Measurements from ENCODE around the gene SPATS1.
"Not testable (repeated sequence)": the region's sequence is repeated elsewhere in the genome, so short reads cannot be mapped to it uniquely, and the experiment has no call there.

The SPATS1 gene

DNA sequence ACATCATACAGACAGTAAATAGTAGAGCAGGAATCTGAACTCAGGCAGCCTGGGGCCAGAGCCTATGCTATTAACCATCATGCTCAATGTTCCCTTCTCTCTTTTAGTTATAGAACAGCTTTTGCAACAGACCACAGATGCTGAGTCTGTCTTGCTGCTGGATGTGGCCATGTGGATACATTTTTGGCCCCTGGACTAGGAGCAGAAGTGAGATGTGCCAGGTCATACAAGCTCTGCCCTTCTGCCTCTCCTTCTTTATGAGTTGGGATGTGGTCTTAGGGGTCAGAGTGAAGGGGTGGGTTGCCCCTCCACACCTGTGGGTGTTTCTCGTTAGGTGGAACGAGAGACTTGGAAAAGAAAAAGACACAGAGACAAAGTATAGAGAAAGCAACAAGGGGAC, 14.7 kb upstream of the SPATS1 start:
- Histone ChIP-seq H3K4me1 (ENCODE audit: control insufficient read depth in 2 of 2, insufficient read depth in 2 of 2, low read length in 2 of 2) (no peaks in the 10 kb centered on the region), H3K27ac (ENCODE audit: low read depth in 2 of 2, low read length in 2 of 2) (no peak overlapping the region), H3K9me3 (ENCODE audit: control insufficient read depth in 2 of 2, low read length in 2 of 2) (no peaks in the 10 kb centered on the region), H3K4me3 (ENCODE audit: low read length in 2 of 2) (no peak overlapping the region), H3K36me3 (ENCODE audit: control insufficient read depth in 2 of 2, insufficient read depth in 2 of 2, low read length in 2 of 2) (no peaks in the 10 kb centered on the region), H3K9ac (ENCODE audit: low read depth in 1 of 2, low read length in 2 of 2) (no peak overlapping the region), H3K27me3 (ENCODE audit: control insufficient read depth in 2 of 2, insufficient read depth in 2 of 2, low read length in 2 of 2) (peaks cover 3 to 13% of the 10 kb centered on the region in 2 donors)

DNA sequence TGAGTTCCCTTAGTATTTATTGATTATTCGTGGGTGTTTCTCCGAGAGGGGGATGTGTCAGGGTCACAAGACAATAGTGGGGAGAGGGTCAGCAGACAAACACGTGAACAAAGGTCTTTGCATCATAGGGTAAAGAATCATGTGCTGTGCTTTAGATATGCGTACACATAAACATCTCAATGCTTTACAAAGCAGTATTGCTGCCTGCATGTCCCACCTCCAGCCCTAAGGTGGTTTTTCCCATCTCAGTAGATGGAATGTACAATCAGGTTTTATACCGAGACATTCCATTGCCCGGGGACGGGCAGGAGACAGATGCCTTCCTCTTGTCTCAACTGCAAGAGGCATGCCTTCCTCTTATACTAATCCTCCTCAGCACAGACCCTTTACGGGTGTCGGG, 14.2 kb upstream of the SPATS1 start:
- H3K4me1 ChIP-seq (ENCODE audit: control insufficient read depth in 2 of 2, insufficient read depth in 2 of 2, low read length in 2 of 2); H3K9me3 ChIP-seq (ENCODE audit: control insufficient read depth in 2 of 2, low read length in 2 of 2); H3K9ac ChIP-seq (ENCODE audit: low read depth in 1 of 2, low read length in 2 of 2); H3K4me3 ChIP-seq (ENCODE audit: low read length in 2 of 2); H3K27ac ChIP-seq (ENCODE audit: low read depth in 2 of 2, low read length in 2 of 2); H3K36me3 ChIP-seq (ENCODE audit: control insufficient read depth in 2 of 2, insufficient read depth in 2 of 2, low read length in 2 of 2): not testable (repeated sequence)
- H3K27me3 ChIP-seq (ENCODE audit: control insufficient read depth in 2 of 2, insufficient read depth in 2 of 2, low read length in 2 of 2) = peaks cover 3 to 14% of the 10 kb centered on the region in 2 donors

DNA sequence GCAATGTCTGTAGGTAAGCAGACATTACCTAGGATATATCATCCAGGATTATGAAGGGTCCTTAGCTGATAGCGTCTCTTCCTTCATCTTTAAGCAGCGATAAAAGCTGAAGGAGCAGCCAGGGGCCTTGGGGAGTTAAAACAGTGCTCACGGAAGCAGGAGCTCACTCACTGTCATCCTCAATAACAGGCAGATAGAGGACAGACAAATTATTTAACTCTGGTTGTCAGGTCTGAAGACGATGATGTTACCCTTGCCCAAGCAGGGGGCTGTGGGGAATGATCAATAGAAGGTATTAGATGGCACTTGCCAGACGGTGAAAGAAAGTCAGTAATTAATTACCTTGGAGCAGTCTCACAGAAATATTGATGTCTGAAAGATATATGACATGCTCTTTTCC, 12.6 kb upstream of the SPATS1 start:
- Histone ChIP-seq H3K4me1 (ENCODE audit: control insufficient read depth in 2 of 2, insufficient read depth in 2 of 2, low read length in 2 of 2) (no peaks in the 10 kb centered on the region), H3K27ac (ENCODE audit: low read depth in 2 of 2, low read length in 2 of 2) (no peak overlapping the region), H3K9me3 (ENCODE audit: control insufficient read depth in 2 of 2, low read length in 2 of 2) (no peaks in the 10 kb centered on the region), H3K27me3 (ENCODE audit: control insufficient read depth in 2 of 2, insufficient read depth in 2 of 2, low read length in 2 of 2) (peaks cover 3 to 14% of the 10 kb centered on the region in 2 donors), H3K4me3 (ENCODE audit: low read length in 2 of 2) (no peak overlapping the region), H3K9ac (ENCODE audit: low read depth in 1 of 2, low read length in 2 of 2) (no peak overlapping the region), H3K36me3 (ENCODE audit: control insufficient read depth in 2 of 2, insufficient read depth in 2 of 2, low read length in 2 of 2) (no peaks in the 10 kb centered on the region)

DNA sequence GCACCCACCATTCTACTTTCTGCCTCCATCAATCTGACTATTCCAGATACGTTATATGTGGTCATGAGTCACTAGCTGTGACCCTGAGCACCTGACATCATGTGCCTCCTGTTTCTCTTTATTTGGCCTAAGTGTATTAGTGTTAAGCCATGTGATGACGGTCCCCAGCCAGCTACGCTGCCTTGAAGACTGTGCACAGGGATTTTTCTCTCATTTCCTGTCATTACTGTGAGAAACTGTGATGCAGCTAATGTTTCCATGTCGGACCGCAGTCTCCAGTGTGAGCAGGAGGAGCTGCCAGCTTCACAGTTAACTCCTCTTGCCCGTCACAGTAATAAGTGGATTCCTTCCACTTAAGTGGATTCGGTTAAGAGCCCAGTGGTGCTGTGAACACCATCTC, 9.9 kb upstream of the SPATS1 start:
- H3K9ac ChIP-seq (ENCODE audit: low read depth in 1 of 2, low read length in 2 of 2) = no peak overlapping the region
- H3K27me3 ChIP-seq (ENCODE audit: control insufficient read depth in 2 of 2, insufficient read depth in 2 of 2, low read length in 2 of 2) = peaks cover 4 to 13% of the 10 kb centered on the region in 2 donors
- no peaks in the 10 kb centered on the region for H3K9me3 ChIP-seq (ENCODE audit: control insufficient read depth in 2 of 2, low read length in 2 of 2)
- H3K4me3 ChIP-seq (ENCODE audit: low read length in 2 of 2) = no peak overlapping the region
- no peaks in the 10 kb centered on the region for H3K36me3 ChIP-seq (ENCODE audit: control insufficient read depth in 2 of 2, insufficient read depth in 2 of 2, low read length in 2 of 2)
- no peaks in the 10 kb centered on the region for H3K4me1 ChIP-seq (ENCODE audit: control insufficient read depth in 2 of 2, insufficient read depth in 2 of 2, low read length in 2 of 2)
- no peak overlapping the region for H3K27ac ChIP-seq (ENCODE audit: low read depth in 2 of 2, low read length in 2 of 2)

DNA sequence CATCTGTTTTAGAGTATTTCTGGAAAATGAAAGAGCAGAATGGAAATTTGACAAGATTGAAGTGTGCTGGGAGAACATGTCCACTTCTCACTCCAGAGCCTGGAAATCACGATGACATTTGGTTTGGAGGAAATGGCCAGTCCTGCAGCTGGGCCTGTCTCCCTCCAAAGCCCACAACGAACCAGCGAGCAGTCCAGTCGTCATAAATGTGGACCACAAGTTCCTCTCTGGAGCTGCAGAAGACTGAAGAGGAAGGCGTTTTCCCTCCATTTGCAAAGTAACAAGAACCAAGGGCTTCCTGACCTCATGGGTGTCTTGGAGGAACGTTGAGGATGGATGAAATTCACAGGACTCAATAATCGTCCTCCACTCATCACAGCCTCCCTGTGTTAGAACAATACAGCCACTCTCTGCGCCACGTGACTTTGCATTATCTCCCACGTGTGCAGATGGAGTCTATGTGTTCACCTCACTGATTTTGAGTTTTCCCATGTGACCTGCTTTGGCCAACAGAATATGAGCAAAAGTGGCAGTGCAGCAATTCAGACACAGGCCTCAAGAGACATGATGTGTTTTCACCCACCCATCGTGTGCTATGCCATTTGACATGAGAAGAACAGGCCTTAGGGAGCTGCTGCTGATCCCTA, 9.1 kb upstream of the SPATS1 start:
- peaks cover 9 to 10% of the 10 kb centered on the region in 2 donors for H3K27me3 ChIP-seq (ENCODE audit: control insufficient read depth in 2 of 2, insufficient read depth in 2 of 2, low read length in 2 of 2)
- H3K4me1 ChIP-seq (ENCODE audit: control insufficient read depth in 2 of 2, insufficient read depth in 2 of 2, low read length in 2 of 2) = no peaks in the 10 kb centered on the region
- no peak overlapping the region for H3K4me3 ChIP-seq (ENCODE audit: low read length in 2 of 2)
- H3K27ac ChIP-seq (ENCODE audit: low read depth in 2 of 2, low read length in 2 of 2) = no peak overlapping the region
- H3K36me3 ChIP-seq (ENCODE audit: control insufficient read depth in 2 of 2, insufficient read depth in 2 of 2, low read length in 2 of 2) = no peaks in the 10 kb centered on the region
- H3K9me3 ChIP-seq (ENCODE audit: control insufficient read depth in 2 of 2, low read length in 2 of 2) = no peaks in the 10 kb centered on the region
- H3K9ac ChIP-seq (ENCODE audit: low read depth in 1 of 2, low read length in 2 of 2) = no peak overlapping the region

DNA sequence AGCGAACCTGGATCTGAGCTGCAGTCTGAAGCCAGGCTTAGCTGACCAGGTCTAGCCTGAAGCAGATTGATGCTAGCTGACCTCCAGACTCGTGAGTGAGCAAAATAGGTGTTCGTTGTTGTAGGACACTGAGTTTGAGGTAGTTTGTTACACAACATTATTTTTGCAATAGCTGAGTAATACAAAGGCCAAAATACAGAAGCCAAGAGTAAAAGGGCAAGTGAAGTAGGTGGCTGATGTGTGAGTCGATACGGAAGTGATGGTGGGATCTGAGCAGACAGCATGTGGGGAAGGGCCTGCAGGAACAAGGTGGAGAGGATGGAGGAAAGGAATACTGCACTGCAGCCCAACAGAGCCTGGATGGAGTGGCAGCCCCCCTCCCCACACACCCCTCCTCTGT, 8.5 kb upstream of the SPATS1 start:
- Histone ChIP-seq H3K4me3 (ENCODE audit: low read length in 2 of 2) (no peak overlapping the region), H3K27me3 (ENCODE audit: control insufficient read depth in 2 of 2, insufficient read depth in 2 of 2, low read length in 2 of 2) (peaks cover 9 to 10% of the 10 kb centered on the region in 2 donors), H3K9me3 (ENCODE audit: control insufficient read depth in 2 of 2, low read length in 2 of 2) (no peaks in the 10 kb centered on the region), H3K9ac (ENCODE audit: low read depth in 1 of 2, low read length in 2 of 2) (no peak overlapping the region), H3K4me1 (ENCODE audit: control insufficient read depth in 2 of 2, insufficient read depth in 2 of 2, low read length in 2 of 2) (no peaks in the 10 kb centered on the region), H3K27ac (ENCODE audit: low read depth in 2 of 2, low read length in 2 of 2) (no peak overlapping the region), H3K36me3 (ENCODE audit: control insufficient read depth in 2 of 2, insufficient read depth in 2 of 2, low read length in 2 of 2) (no peaks in the 10 kb centered on the region)

DNA sequence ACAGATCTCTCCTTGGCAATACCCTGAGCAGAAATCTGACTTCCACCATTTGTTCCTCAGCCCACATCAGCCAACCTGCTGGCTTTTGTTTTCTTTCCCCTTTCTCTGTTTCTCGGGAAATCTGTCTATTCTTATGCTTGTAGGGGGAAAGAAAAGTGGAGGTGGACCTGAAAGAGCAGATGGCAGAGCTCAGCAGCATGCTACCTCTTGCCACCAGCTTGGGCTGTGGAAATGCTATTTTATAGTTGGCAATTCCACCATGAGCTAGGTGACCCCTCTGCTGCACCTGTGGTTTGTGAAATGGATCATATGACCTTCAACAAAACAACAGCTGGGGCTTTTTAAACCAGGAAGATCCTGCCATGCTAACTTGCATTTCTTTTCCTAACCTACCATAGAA, 6.8 kb upstream of the SPATS1 start:
- Histone ChIP-seq H3K9ac (ENCODE audit: low read depth in 1 of 2, low read length in 2 of 2) (no peak overlapping the region), H3K27me3 (ENCODE audit: control insufficient read depth in 2 of 2, insufficient read depth in 2 of 2, low read length in 2 of 2) (peaks cover 4 to 11% of the 10 kb centered on the region in 2 donors), H3K36me3 (ENCODE audit: control insufficient read depth in 2 of 2, insufficient read depth in 2 of 2, low read length in 2 of 2) (no peaks in the 10 kb centered on the region), H3K4me3 (ENCODE audit: low read length in 2 of 2) (no peak overlapping the region), H3K9me3 (ENCODE audit: control insufficient read depth in 2 of 2, low read length in 2 of 2) (no peaks in the 10 kb centered on the region), H3K27ac (ENCODE audit: low read depth in 2 of 2, low read length in 2 of 2) (no peak overlapping the region), H3K4me1 (ENCODE audit: control insufficient read depth in 2 of 2, insufficient read depth in 2 of 2, low read length in 2 of 2) (no peaks in the 10 kb centered on the region)

DNA sequence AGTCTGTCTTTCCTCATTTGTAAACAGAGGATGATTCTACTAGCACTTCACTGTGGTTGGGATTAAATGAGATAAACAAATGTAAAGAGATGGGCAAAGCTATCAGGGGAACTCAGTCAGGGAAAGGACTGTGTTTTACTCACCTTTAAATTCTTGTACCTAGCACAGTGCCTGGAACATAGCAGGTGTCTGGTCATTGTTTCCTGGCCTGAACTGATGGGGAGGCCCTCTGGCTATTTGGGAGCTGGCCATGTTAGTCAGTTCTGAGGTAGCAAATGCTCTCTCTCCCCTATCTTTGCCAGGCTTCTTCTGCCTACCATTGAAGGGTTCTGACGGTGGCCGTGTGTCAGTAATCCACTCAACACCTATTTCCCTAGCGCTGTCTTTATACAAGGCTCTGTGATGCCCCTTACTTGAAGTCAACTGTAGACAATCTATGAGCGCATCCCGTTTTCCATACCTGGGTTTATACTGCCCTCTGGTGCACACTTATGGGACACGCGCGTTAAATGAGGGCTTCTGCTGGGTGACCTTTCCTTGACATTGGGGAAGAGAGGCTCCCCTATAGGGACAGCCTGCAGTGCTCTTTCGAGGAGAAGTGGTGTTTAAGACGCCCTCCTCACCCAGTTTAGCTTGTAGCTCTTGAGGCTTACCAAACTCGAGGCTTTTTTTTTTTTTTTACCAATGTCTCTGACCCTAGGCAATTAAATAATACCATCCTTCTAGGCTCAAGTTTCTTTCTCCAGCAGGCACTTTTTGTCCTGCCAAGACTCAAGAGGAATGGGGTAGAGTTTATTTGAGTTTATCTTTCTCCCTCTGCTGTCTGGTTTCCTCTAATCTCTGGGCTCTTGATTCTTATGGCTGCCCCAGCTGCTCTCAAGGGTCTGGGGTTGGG, 4.0 kb upstream of the SPATS1 start:
- Histone ChIP-seq H3K4me3 (ENCODE audit: low read length in 2 of 2) (no peak overlapping the region), H3K27ac (ENCODE audit: low read depth in 2 of 2, low read length in 2 of 2) (no peak overlapping the region), H3K9ac (ENCODE audit: low read depth in 1 of 2, low read length in 2 of 2) (no peak overlapping the region)

DNA sequence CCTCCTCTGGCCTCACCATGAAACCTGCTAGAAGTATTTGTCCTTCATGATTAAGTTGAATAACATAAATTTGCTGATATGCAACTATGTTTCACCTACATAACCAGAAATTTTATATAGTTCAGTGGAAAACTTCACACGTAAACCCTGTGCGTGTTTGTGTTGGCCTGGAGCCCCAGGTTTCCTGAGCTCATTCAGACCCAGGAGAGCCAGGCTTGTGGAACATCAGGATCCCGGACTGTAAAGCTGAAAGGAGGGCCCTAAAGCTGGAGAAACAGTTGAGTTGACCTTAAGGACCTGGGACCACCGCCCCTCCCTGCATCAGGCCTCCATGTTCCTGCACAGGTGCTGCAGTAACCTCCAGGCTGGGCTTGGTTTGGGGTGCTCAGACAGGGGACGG, 3.1 kb upstream of the SPATS1 start:
- H3K9ac ChIP-seq (ENCODE audit: low read depth in 1 of 2, low read length in 2 of 2) = no peak overlapping the region
- no peak overlapping the region for H3K27ac ChIP-seq (ENCODE audit: low read depth in 2 of 2, low read length in 2 of 2)
- H3K4me1 ChIP-seq (ENCODE audit: control insufficient read depth in 2 of 2, insufficient read depth in 2 of 2, low read length in 2 of 2) = no peaks in the 10 kb centered on the region
- peaks cover 11 to 31% of the 10 kb centered on the region in 2 donors for H3K27me3 ChIP-seq (ENCODE audit: control insufficient read depth in 2 of 2, insufficient read depth in 2 of 2, low read length in 2 of 2)
- no peak overlapping the region for H3K4me3 ChIP-seq (ENCODE audit: low read length in 2 of 2)
- no peaks in the 10 kb centered on the region for H3K36me3 ChIP-seq (ENCODE audit: control insufficient read depth in 2 of 2, insufficient read depth in 2 of 2, low read length in 2 of 2)
- no peaks in the 10 kb centered on the region for H3K9me3 ChIP-seq (ENCODE audit: control insufficient read depth in 2 of 2, low read length in 2 of 2)

More for the DNA sequence above, 4.0 kb upstream of the SPATS1 start:
- Histone ChIP-seq H3K36me3 (ENCODE audit: control insufficient read depth in 2 of 2, insufficient read depth in 2 of 2, low read length in 2 of 2) (no peaks in the 10 kb centered on the region), H3K9me3 (ENCODE audit: control insufficient read depth in 2 of 2, low read length in 2 of 2) (no peaks in the 10 kb centered on the region), H3K27me3 (ENCODE audit: control insufficient read depth in 2 of 2, insufficient read depth in 2 of 2, low read length in 2 of 2) (peaks cover 7 to 23% of the 10 kb centered on the region in 2 donors), H3K4me1 (ENCODE audit: control insufficient read depth in 2 of 2, insufficient read depth in 2 of 2, low read length in 2 of 2) (no peaks in the 10 kb centered on the region)

DNA sequence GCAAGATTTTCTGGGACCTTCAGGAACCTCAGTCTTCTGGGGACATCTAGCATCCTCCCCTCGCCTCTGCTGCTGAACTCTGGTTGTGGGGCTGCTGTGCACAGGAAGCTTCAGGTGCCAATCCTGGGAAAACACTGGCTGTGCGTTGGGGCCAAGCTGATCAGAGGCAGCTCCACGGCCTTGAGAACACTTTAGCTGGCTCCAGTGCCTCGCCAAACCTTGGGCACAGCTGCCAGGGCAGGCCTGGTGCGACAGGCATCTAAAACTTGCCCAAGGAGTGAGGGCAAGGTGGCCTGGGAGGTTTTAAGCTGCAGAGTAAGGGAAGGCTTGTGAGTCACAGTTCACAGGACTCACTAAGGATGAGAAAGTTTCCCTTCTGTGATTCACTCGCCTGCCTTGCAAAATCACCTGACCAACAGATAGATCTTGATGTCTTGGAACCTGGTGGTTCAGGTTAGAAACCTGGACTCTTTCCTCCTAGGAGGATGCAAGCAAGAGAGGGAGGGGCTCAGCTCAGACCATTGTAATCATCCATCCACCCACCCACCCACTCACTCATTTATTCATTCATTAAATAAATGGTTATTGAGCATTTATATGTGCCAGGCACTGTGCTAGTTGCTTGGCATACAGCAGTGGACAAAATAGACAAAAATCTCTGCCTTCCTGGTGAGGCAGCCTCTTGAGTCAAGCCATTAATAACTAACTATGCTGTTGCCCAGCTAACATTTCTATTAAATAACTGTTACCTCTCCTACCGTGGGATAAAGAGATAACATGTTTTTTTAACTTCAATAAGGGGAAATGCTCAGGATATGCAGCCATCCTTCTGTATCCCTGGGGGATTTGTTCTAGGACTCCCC, 2.5 kb upstream of the SPATS1 start:
- no peaks in the 10 kb centered on the region for H3K9me3 ChIP-seq (ENCODE audit: control insufficient read depth in 2 of 2, low read length in 2 of 2)
- H3K9ac ChIP-seq (ENCODE audit: low read depth in 1 of 2, low read length in 2 of 2) = no peak overlapping the region
- no peak overlapping the region for H3K27ac ChIP-seq (ENCODE audit: low read depth in 2 of 2, low read length in 2 of 2)
- no peaks in the 10 kb centered on the region for H3K36me3 ChIP-seq (ENCODE audit: control insufficient read depth in 2 of 2, insufficient read depth in 2 of 2, low read length in 2 of 2)
- H3K4me3 ChIP-seq (ENCODE audit: low read length in 2 of 2) = no peak overlapping the region
- peaks cover 15 to 31% of the 10 kb centered on the region in 2 donors for H3K27me3 ChIP-seq (ENCODE audit: control insufficient read depth in 2 of 2, insufficient read depth in 2 of 2, low read length in 2 of 2)
- no peaks in the 10 kb centered on the region for H3K4me1 ChIP-seq (ENCODE audit: control insufficient read depth in 2 of 2, insufficient read depth in 2 of 2, low read length in 2 of 2)

All from mucosa of rectum (tissue), 2 donors.